ELF-1 (cell line): Measurements from ENCODE around the gene SLC6A7.

ENCODE experiments used
- DNase-seq: peaks from one replicate; pipeline ENCODE4 v3.0.0-alpha.2; 2016; ENCODE audit warnings: low read depth, low spot score

SLC6A7 gene

DNA sequence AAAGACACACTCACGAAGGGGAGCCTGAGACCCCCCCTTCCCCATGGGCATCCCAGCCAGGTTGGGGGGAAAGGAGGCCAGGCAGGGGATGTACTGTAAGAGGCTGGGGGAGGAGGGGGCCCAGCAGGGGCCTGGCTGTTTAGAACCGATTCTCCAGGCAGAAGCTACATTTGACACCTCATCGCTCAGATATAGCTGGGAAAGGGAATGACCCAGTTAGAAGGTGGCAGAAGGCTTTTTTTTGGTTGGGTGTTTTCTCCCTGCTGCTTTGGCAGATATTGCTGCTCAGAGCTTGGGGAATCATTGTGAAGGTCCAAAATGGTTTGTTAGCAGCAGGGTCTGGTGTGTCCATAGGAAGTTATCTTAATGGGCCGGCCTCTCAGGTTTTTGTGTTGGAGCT lies 17.3 kb upstream of the SLC6A7 start:
- DNase-seq = no peak

DNA sequence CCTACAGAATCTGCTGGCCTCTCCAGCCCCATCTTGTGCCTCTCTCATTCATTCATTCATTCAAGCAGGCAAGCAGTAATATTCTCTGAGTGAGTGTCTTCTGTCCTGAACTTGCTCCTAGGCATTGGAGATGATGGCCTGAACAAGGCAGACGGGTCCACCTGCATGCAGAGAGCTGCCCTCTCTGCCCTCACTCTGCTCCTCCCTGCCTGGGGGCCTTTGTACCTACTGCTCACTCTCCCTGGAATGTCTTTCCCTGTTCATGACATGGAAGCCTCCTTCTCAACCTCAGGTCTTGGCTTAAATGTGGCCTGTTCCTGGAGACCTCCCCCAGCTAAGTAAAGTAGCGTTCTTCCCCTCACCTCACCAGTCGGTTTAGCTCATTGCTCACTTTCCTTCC lies 16.7 kb upstream of the SLC6A7 start:
- no peak for DNase-seq

DNA sequence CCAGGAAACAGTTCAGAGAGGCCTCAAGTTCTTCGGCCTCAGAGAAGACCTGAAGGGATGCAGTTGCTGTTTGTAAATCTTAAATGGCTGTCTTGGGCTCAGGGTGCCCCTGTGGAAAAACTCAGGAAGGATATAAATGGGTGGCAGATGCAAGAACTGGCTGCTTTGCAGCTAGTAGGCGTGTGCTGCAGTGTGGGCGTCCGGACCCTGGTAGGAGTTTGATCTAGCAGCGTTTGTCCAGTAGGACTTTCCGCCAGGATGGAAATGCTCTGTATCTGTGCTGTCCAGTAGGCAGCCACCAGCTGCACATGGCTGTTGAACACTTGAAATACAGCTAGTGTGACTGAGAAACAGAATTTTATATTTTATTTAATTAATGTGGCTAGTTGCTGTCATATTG lies 15.6 kb upstream of the SLC6A7 start:
- DNase-seq = no peak

DNA sequence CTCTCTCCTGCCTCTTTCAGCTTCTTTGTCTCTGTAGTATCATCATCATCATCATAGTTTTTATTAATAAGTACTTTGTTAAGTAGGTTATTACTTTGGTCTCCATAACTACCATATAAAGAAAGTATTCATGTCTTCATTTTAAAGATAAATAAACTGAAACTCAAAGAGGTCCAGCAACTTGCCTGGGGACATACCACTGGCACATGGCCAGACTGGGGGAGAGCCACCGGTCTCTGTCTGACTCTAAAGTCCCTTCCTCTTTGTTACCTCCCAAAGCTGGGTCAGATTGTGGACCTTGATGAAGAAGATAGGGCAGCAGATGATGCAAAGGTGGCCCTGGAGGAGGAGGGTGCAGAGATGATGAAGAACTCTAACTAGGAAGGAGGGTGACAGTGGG lies 14.8 kb upstream of the SLC6A7 start:
- no peak for DNase-seq

DNA sequence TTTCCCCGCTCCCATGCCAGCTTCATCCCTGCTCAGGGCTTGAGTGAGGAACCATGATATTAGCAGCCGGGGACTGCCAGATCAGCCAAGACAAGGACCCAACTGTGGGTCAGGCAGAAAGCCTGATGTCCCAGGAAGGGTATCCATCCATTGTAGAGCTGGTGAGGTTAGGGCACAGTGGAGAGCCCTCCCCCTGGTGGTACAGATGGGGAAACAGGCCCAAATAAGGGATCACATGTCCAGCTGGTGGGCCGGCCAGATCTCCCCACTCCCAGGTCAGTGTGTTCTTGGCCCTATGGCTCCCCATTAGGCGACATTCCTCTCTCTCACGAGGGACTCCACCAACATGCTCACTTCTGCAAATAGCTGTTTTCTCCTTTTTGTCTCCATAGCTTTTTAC lies 14.3 kb upstream of the SLC6A7 start:
- DNase-seq = peak; percentile 78

DNA sequence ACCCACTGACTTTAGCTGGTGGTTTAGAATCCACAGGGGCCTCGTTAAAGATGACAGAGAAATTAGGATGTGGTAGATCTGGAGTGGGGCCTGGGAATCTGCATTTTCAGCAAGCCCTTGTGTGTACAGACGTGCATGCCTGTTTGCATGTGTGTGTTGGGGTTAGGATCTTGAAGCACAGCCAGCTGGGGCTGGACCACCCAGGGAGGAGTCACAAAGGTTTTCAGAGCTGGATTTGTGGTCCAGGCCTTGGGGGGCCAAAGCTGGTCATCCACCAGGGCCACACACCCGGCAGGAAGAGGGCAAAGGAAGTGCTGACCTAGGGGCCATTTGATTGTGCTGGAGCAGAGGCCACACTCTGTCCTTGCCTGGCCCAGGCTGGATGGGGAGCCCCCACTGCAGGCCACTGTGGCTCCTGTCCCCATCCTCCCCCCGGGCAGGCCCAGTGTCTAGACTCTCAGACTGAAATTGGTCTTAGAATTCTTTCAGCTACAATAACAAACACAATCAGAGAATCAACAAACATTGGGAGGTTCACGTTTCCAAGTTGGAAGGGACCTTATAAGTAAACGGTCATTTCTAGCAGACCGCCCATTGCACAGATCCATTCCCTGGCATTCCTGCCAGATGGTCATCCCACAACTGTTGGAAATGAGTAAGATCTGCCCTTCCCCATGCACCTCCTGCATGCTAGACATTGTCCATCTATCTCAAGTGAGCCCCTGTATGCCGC lies 13.0 kb upstream of the SLC6A7 start:
- DNase-seq = no peak

DNA sequence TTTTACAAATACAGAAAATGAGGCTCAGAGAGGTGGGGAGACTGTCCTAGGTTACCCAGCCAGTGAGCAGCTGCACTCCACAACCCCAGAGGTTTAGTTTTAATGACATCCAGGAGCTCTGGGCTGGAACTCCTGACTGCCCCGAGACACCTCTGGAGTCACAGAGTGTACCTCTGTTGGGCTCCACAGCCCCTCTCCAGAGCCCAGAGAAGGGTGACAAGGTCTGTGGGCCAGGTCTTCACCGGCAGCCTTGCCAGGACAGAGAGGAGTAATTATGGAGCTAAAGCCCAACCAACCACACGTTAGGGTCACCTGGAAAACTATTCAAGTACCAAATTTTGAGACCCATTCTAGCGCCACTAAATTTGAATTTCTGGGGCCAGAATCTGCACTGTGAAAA lies 12.1 kb upstream of the SLC6A7 start:
- DNase-seq = no peak

DNA sequence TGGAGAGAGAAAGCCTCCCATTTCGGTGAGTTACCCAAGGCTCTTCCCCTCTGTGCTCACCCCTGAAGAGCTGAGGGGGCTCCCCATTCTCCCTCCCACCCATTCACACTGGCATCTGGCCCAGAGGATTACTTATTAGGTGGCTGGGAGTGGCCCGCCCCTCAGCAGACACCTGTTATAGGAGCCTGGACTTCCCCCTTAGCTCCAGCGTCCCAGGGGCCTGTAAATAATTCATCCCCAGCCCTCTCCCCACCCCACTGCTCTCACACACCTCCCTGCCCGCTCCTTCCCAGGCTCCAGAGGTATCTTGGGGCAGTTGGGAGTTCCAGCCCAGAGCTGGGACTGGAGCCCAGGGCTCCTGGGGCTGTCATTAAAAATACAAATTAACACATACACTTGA lies 11.6 kb upstream of the SLC6A7 start:
- no peak for DNase-seq

DNA sequence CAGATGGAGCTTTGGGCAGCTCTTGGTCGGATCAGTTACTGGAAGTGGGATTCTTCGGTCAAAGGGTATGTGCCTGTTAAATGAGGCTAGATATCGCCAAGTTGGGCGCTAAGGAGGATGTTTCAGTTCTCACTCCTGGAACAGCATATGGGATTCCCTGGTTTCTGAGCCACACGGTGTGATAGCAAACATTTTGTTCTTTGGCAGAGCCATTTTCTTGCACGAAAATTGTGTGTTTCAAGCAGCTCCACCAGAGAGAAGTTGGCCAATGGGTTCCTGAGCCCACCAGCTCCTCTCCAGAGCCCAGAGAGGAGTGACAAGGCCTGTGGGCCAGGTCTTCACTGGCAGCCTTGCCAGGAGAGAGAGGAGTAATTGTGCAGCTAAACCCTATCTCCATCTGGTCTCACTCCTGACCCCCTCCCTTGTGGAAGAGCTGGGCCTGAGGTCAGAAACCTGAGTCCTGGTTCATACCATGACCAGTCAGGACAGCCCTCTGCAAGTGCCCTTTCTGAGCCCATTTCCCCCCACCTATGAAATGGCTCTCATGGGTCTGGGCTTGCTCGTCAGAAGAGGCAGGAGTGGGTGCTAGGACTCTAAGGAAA lies 10.7 kb upstream of the SLC6A7 start:
- no peak for DNase-seq

DNA sequence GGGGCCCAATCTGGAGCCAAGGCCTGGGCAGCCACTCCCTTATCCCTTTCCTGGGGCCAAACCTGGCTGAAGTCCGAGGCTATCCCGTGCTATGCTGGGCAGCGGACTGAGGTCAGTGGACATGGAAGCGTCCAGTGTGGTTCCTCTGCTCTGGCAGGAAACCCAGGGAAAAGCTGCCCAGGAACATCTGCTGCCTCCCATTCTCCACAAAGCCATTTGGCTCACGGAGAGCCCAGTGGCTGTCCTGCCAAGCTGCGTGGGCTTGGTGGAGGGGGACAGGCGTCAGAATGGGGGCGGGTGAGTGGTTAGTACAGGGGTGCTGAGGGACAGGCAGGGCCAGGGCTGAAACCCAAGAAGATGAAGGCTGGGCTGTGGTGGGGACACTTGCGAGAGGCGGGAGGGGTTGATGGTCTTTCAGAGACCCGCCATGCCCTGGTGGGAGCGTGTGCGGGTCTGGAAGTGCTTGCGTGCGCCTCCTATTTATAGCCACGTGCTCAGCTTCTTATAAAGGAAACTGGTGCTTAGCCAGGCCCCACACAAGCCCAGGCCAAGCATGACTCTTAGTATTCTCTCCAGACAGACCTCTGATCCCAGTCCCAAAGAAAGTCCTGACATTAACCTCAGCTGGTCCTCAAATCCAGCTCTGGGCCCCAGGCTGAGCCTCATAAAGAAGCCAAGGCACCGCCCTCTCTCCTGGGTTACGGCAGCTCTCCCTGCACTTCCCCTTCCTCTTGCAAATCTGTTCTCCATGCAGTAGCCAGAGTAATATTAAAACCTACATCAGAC lies 9.4 kb upstream of the SLC6A7 start:
- DNase-seq = no peak

DNA sequence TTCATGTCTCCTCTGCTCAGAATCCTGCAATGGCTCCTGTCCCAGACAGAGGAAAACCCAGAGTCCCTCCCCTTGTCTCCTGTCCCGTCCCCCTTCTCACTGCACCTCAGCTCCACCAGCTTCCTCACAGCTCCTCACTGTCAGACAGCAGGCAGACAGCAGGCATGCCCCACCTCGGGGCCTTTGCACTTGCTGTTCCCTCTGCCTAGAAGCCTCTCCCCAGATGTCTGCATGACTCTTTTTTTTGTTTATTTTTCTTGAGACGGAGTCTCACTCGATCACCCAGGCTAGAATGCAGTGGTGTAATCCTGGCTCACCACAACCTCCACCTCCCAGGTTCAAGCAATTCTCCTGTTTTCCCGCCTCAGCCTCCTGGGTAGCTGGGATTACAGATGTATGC lies 8.8 kb upstream of the SLC6A7 start:
- DNase-seq = no peak

DNA sequence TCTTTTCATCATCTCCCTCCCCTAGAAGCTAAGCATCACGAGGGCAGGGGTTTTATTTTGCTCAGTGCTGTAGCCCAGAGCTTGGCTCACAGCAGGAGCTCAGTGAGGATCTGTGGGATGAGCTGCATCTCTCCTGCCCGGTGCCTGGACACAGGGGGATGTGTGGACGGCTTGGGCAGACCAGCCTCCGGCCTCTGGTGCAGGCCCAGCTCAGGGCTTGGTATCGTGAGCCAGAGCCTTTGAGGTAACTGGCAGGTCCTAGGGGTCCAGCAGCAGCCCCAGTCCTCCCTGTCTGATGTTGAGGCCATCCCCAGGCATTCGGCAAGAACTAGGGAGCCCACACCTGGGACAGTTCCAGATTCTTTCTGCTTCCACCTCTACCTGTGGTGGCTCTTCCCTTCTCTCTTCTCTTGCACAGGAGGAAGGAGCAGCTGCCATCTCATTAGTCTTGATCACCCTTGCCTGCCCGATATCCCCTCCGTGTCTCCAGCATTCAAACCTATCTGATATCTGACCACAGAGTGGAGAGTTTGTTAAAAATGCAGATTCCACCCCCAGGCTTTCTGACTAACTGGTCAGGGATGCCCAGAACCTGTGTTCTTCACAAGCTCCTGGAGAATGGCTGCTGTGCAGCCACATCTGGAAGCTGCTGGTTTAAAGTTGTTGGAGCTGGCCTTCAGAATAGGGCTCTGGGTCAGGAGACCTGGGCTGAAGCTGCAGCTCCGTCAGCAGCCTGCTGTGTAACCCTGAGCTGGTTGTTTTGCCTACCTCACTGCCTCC lies 7.9 kb upstream of the SLC6A7 start:
- no peak for DNase-seq

DNA sequence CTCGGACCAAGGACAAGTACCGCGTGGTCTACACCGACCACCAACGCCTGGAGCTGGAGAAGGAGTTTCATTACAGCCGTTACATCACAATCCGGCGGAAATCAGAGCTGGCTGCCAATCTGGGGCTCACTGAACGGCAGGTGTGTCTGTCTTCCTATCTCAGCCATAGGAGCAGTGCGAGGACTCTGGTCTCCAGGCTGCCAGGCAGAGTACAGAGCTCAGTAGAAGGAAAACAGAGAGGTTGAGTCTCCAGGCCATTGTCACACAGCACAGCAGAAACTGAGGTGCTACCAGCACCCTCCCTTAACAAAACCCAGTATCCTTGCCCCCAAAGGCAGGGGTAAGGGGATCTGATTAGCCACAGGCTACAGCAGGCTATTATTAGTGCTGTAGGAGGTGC lies 7.1 kb upstream of the SLC6A7 start:
- DNase-seq = no peak

DNA sequence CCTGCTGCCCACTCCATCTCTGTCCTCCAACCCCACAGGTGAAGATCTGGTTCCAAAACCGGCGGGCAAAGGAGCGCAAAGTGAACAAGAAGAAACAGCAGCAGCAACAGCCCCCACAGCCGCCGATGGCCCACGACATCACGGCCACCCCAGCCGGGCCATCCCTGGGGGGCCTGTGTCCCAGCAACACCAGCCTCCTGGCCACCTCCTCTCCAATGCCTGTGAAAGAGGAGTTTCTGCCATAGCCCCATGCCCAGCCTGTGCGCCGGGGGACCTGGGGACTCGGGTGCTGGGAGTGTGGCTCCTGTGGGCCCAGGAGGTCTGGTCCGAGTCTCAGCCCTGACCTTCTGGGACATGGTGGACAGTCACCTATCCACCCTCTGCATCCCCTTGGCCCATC lies 6.4 kb upstream of the SLC6A7 start:
- DNase-seq = no peak

DNA sequence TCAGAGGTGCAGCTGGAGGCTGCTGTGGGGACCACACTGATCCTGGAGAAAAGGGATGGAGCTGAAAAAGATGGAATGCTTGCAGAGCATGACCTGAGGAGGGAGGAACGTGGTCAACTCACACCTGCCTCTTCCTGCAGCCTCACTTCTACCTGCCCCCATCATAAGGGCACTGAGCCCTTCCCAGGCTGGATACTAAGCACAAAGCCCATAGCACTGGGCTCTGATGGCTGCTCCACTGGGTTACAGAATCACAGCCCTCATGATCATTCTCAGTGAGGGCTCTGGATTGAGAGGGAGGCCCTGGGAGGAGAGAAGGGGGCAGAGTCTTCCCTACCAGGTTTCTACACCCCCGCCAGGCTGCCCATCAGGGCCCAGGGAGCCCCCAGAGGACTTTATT lies 5.9 kb upstream of the SLC6A7 start:
- DNase-seq = no peak

DNA sequence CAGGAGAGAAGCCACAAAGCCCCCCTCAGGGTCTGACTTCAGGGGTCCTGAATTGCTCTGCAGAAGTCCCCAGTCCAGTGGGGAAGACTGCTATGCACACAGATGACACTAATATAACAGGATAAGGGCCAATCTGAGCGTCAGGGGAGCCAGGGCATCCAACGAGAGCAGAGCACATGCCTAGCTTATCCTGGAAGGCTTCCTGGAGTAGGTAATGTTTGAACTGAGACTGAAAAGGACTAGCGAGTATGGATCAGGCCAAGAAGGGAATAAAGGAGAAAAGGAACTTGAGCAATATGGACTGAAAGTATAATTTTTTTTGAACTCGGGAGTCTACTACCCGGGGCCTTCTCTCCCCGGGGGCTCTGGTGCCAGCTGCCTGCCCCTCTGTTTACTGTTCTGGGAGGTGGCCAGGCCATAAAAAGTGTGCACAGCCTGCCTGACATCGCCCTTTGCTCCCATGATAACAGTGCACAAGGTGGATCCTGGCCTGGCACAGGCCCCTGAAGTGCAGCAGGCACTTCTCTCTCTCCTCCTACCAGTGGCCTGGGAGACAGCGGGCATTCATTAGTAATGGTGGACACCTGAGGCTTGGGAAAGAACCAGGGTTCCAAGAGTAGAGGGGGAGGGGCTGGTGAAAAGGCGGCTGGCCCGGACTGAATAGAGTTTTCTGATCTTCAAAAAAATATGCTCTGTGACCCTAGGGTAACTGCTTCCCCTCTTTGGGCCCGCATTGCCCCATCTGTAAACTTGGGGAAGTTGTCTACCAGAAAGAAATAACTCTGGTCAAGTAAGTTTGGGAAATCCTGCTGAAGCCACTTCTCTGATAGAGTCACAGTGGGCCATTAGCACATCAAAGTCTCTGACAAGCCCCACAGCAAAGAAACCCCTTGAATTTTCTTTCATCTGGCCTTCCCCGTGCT lies 4.6 kb upstream of the SLC6A7 start:
- peak; percentile 63 for DNase-seq

DNA sequence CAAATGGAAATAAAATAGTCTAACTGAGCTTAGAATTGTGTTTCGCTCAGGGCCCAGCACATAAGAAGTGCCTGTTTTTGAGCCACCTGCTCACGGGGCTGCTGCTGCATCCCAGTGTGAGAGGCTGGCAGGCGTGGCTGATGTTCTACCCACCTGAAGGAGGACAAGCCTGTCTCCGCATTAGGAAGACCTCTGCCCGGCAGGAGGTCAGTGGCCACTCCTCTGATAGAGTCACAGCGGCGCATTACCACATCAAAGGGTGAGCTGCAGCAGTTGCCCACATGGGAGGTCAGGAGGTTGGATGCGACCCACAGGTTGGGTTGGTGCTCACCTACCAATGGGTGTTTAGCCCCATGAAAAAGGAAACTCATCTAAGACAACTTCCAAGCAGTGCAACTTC lies 3.7 kb upstream of the SLC6A7 start:
- DNase-seq = peak; percentile 59

DNA sequence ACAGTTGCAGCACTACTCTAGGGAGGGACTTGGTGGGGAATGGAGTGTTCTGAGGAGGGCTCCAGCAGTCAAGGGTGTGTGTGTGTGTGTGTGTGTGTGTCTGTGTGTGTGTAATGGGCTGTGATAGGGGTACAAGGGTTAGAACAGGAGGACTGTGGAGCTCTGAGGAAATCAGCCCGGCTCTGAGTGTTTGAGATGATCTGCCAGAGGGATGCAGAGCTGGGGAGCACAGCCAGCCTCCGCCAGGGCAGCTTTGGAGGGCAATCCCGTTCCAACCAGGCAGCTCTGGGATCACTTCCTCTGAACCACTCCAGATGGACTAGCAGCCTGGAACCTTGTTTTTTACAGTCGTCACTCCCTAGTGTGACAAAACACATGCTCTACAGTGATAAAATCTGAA lies 3.0 kb upstream of the SLC6A7 start:
- no peak for DNase-seq

DNA sequence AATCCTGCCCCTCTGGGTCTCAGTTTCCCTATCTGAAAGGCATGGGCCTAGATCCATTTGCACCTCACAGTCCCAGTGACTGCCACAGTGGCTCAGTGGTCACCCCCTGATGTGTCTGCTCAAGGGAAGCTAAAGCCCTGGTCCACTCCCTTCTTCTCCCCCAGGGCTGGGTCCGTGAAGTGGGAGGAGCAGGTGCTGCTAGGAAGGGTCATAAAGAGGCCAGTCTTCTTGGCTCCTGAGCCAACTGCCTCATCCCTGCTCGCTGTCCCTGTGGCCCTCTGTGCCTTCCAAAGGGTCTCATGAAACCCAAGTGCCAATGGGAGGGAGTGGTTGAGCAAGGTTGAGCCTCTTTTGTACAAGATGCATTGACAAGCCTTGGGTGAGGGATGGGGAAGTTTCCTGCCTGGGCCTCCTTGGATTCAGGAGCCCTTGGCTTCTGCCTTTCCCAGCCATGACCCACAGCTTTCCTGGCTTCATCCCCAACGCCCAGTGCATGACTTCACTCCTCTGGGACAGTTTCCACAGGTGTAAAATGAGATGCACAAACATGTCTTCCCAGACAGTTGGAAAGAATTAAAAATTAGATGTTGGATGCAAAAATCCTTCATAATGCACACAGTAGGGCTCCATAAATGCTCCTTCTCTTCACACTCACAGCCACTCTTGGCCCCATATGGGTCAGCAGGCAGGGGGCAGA lies 1.6 kb upstream of the SLC6A7 start:
- no peak for DNase-seq

DNA sequence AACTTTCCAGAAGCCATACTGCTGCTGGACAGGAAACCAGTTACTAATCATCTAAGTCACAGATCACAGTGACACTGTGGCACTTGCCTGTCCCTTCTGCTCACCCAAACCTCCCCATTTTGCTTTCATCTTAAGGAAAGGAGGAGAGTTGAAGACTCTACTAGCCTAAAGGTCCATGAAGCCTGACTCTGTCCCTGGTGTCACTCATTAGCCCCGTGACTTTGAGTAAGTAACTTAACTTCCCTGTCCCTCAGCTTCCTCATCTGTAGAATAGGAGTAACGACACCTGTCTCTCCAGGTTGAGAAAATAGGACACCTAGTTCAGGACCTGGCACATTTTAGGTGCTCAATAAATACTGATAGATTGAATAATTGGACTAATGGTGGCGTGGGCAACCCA lies 536 bp upstream of the SLC6A7 start:
- DNase-seq = no peak
